HG03108 (cell line): Measurements from ENCODE around the gene ZSCAN10.

ENCODE experiments used
- ATAC-seq: cut with Tn5 transposase; IDR thresholded peaks from one replicate; pipeline ENCODE4 v1.9.1; 2021; ENCODE audit warnings: moderate library complexity; ENCODE audit not compliant: unreplicated experiment

Gene ZSCAN10

DNA sequence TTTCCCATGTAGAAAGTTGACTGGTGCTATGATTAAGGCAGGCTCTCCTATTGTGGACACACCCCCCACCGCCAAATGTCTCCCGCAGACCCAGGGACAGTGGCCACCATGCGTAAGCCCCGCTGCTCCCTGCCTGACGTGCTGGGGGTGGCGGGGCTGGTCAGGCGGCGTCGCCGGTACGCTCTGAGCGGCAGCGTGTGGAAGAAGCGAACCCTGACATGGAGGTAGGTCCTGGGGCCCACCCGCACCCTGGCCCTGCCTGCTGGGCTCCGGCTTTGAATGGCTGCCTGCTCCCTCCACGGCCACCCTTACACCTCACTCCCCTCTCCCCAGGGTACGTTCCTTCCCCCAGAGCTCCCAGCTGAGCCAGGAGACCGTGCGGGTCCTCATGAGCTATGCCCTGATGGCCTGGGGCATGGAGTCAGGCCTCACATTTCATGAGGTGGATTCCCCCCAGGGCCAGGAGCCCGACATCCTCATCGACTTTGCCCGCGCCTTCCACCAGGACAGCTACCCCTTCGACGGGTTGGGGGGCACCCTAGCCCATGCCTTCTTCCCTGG, 49.1 kb downstream of the ZSCAN10 start:
- ATAC-seq: no peak

DNA sequence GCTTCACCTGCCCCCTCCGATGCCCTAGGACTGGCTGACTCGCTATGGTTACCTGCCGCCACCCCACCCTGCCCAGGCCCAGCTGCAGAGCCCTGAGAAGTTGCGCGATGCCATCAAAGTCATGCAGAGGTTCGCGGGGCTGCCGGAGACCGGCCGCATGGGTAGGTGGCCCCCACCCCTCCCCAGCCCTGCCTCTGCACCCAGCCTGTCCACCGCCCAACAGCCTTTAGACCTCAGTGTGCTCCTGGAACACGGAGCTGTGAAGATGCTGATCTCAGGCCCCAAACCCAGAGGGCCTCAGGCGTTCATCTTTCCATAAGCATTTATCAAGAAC, 51.7 kb downstream of the ZSCAN10 start:
- no peak for ATAC-seq

- no peak for ATAC-seq
Measured at GRCh38 chr16:3046641-3047386, 52.3 kb downstream of the ZSCAN10 start.

GRCh38 chr16:3045758-3046640, 53.1 kb downstream of the ZSCAN10 start, which contains the start of gene MMP25:
Gene MMP25 (plus strand): TSS chr16:3046561. CDS start chr16:3046918, 357 bp downstream.
- ATAC-seq: no peak

- ATAC-seq: no peak
Measured at GRCh38 chr16:3044708-3045107, 54.4 kb downstream of the ZSCAN10 start.

- no peak for ATAC-seq
Measured at GRCh38 chr16:3042376-3042775, 56.7 kb downstream of the ZSCAN10 start.

DNA sequence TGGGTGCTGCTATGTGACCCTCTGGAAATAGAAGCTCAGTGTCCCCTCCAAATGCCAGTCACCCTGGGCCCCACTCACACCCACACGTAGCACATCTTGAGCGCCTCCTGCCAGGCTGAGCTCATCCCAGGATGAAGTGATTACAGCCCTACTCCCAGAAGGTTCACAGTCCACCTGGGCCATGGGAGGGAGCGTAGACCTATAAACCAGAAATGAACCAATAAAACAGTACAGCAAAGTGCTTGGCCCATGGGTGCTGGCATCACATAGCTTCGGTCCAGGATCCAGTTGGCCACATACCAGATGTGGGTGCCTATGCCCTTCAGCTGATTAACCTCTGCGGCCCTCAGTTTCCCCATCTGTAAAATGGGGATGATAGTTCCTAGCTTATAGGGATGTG, 60.2 kb downstream of the ZSCAN10 start:
- ATAC-seq: no peak
